Measurements from ENCODE around the gene LRRC42.

DNA sequence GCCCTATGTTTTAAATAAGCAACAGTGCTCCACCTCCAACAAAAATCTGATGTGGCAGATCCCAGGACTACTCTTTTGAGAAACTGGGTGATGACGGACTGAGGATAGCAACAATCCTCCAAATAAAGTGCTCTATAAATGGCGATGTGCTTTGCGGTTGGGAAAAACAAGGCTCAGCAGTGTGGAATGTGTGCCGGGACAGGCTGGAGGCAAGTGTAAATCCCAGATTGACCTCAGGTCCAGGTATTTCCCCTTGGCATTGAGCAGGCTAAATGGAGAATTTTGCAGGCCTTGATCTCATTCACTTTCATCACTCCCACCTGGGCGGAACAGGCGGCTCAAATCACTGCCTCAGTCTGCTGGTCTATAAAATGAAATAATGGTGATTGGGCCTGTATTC is 35.1 kb downstream of the LRRC42 start:
- no peak for TF ChIP-seq EZH2phosphoT487 (IDR thresholded peaks at IDR 0.05)
- TF ChIP-seq, protein P1, sequence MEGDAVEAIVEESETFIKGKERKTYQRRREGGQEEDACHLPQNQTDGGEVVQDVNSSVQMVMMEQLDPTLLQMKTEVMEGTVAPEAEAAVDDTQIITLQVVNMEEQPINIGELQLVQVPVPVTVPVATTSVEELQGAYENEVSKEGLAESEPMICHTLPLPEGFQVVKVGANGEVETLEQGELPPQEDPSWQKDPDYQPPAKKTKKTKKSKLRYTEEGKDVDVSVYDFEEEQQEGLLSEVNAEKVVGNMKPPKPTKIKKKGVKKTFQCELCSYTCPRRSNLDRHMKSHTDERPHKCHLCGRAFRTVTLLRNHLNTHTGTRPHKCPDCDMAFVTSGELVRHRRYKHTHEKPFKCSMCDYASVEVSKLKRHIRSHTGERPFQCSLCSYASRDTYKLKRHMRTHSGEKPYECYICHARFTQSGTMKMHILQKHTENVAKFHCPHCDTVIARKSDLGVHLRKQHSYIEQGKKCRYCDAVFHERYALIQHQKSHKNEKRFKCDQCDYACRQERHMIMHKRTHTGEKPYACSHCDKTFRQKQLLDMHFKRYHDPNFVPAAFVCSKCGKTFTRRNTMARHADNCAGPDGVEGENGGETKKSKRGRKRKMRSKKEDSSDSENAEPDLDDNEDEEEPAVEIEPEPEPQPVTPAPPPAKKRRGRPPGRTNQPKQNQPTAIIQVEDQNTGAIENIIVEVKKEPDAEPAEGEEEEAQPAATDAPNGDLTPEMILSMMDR (IDR thresholded peaks at IDR 0.05), result no peak
